Neural cell (in vitro differentiated cells): Measurements from ENCODE around the gene ARL3.
"Not testable (repeated sequence)": the region's sequence is repeated elsewhere in the genome, so short reads cannot be mapped to it uniquely, and the experiment has no call there.

Experiments
- EP300 ChIP-seq: fragments of 450-650 bp; conservative IDR thresholded peaks from 2 replicates; pipeline ENCODE4 v1.6.1; 2014; ENCODE audit warnings: antibody characterized with exemption, mild to moderate bottlenecking, moderate library complexity; ENCODE audit not compliant: poor library complexity, severe bottlenecking
- EZH2 ChIP-seq: fragments of 200-600, 300-800 bp; shearing (Covaris generic), sonication (generic); IDR thresholded peaks from 2 replicates; pipeline ENCODE4 v1.6.1; 2014; ENCODE audit warnings: antibody characterized with exemption, low read length, borderline replicate concordance, mild to moderate bottlenecking; ENCODE audit not compliant: insufficient read depth, poor library complexity, severe bottlenecking
- MXI1 ChIP-seq: fragments of 450-650 bp; conservative IDR thresholded peaks from 2 replicates; pipeline ENCODE4 v1.6.1; 2014; ENCODE audit warnings: antibody characterized with exemption, mild to moderate bottlenecking; ENCODE audit not compliant: poor library complexity, severe bottlenecking
- POLR2AphosphoS5 ChIP-seq: IDR thresholded peaks from 2 replicates; pipeline ENCODE4 v1.6.1; 2012
- RAD21 ChIP-seq: fragments of 450-650 bp; conservative IDR thresholded peaks from 2 replicates; pipeline ENCODE4 v1.6.1; 2014; ENCODE audit warnings: antibody characterized with exemption, mild to moderate bottlenecking, moderate library complexity
- SMC3 ChIP-seq: fragments of 450-650 bp; conservative IDR thresholded peaks from 2 replicates; pipeline ENCODE4 v1.6.1; 2014; ENCODE audit warnings: antibody characterized with exemption, mild to moderate bottlenecking, moderate library complexity; ENCODE audit not compliant: poor library complexity
- TAF1 ChIP-seq: IDR thresholded peaks from 2 replicates; pipeline ENCODE4 v1.6.1; 2012; ENCODE audit warnings: low read depth
- TF ChIP-seq, protein P1 (sequence below): fragments of 450-650 bp; IDR thresholded peaks from 2 replicates; pipeline ENCODE4 v1.5.1; 2014; ENCODE audit warnings: antibody characterized with exemption, mild to moderate bottlenecking, moderate library complexity; ENCODE audit not compliant: poor library complexity, severe bottlenecking
- TF ChIP-seq, protein P2 (sequence below): IDR thresholded peaks from 2 replicates; pipeline ENCODE4 v1.6.1; 2012; ENCODE audit warnings: borderline replicate concordance

- TF ChIP-seq EP300, MXI1, SMC3, TAF1, POLR2AphosphoS5, RAD21, EZH2: not testable (repeated sequence)
- TF ChIP-seq, protein P1, sequence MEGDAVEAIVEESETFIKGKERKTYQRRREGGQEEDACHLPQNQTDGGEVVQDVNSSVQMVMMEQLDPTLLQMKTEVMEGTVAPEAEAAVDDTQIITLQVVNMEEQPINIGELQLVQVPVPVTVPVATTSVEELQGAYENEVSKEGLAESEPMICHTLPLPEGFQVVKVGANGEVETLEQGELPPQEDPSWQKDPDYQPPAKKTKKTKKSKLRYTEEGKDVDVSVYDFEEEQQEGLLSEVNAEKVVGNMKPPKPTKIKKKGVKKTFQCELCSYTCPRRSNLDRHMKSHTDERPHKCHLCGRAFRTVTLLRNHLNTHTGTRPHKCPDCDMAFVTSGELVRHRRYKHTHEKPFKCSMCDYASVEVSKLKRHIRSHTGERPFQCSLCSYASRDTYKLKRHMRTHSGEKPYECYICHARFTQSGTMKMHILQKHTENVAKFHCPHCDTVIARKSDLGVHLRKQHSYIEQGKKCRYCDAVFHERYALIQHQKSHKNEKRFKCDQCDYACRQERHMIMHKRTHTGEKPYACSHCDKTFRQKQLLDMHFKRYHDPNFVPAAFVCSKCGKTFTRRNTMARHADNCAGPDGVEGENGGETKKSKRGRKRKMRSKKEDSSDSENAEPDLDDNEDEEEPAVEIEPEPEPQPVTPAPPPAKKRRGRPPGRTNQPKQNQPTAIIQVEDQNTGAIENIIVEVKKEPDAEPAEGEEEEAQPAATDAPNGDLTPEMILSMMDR: not testable (repeated sequence)
- TF ChIP-seq, protein P2, sequence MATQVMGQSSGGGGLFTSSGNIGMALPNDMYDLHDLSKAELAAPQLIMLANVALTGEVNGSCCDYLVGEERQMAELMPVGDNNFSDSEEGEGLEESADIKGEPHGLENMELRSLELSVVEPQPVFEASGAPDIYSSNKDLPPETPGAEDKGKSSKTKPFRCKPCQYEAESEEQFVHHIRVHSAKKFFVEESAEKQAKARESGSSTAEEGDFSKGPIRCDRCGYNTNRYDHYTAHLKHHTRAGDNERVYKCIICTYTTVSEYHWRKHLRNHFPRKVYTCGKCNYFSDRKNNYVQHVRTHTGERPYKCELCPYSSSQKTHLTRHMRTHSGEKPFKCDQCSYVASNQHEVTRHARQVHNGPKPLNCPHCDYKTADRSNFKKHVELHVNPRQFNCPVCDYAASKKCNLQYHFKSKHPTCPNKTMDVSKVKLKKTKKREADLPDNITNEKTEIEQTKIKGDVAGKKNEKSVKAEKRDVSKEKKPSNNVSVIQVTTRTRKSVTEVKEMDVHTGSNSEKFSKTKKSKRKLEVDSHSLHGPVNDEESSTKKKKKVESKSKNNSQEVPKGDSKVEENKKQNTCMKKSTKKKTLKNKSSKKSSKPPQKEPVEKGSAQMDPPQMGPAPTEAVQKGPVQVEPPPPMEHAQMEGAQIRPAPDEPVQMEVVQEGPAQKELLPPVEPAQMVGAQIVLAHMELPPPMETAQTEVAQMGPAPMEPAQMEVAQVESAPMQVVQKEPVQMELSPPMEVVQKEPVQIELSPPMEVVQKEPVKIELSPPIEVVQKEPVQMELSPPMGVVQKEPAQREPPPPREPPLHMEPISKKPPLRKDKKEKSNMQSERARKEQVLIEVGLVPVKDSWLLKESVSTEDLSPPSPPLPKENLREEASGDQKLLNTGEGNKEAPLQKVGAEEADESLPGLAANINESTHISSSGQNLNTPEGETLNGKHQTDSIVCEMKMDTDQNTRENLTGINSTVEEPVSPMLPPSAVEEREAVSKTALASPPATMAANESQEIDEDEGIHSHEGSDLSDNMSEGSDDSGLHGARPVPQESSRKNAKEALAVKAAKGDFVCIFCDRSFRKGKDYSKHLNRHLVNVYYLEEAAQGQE: not testable (repeated sequence)
These were observed 18.8 kb downstream of the ARL3 start for GRCh38 chr10:102695401-102695800.
